NCI-H2196 (cell line): ENCODE measurements around the gene CDC42SE2.
"Not testable (repeated sequence)": the region's sequence is repeated elsewhere in the genome, so short reads cannot be mapped to it uniquely, and the experiment has no call there.

Experiments
- DNase-seq: peaks from one replicate; lab custom pipeline; 2025; ENCODE audit not compliant: unreplicated experiment; lab: John Stamatoyannopoulos, UW

Gene CDC42SE2

GRCh38 chr5:131386779-131387178 is 122.9 kb downstream of the CDC42SE2 start:
- DNase-seq, result peak; percentile 53

- no peak for DNase-seq
These were observed 123.4 kb downstream of the CDC42SE2 start for GRCh38 chr5:131387255-131387654.

GRCh38 chr5:131389096-131389868 is 125.4 kb downstream of the CDC42SE2 start:
- no peak for DNase-seq

GRCh38 chr5:131389869-131390265 is 126.0 kb downstream of the CDC42SE2 start:
- DNase-seq, result no peak

DNA sequence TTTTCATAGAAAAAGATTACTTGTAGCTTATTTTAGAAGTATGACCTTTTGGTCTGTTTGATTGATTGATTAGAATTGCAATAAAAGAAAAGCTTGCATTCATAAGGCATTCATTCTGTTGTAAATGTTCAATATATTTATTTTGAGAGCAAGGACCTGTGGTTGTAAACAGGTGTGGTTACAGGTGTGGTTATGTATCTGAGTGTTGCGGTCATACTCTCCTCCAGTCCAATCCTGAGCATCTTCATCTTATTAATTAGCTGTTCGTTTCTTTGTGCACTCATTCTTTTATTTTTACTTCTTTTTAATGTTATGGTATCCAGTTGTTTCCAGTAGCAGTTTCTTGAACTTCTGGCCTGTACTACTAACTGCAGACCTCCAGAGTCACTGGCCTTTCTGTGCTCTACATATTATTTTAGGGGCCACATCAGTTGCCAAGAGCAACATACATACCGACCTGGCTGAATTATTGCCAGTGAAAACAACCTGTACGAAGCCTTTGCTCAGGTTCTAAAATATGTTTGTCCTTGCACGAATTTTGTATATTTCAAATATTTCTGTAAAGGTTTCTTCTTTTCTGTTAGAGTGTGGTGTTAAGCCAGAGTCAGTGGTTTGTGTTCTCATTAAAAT is 128.7 kb downstream of the CDC42SE2 start:
- no peak for DNase-seq

- DNase-seq, result no peak
These were observed 129.7 kb downstream of the CDC42SE2 start for GRCh38 chr5:131393498-131393968.

- DNase-seq, result no peak
These were observed 130.3 kb downstream of the CDC42SE2 start for GRCh38 chr5:131394128-131394527.

- no peak for DNase-seq
These were observed 132.2 kb downstream of the CDC42SE2 start for GRCh38 chr5:131396015-131396414.

GRCh38 chr5:131396630-131397273 is 132.9 kb downstream of the CDC42SE2 start:
- DNase-seq, result no peak

DNA sequence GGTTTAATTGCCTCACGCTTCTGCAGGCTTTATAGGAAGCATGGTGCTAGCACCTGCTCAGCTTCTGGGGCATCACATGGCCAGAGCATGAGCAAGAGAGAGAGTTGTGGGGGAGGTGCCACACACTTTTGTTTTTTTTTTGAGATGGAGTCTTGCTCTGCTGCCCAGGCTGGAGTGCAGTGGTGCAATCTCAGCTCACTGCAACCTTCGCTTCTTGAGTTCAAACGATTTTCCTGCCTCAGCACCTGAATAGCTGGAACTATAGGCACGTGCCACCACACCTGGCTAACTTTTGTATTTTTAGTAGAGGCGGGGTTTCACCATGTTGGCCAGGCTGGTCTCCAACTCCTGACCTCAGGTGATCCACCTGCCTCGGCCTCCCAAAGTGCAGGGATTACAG is 135.2 kb downstream of the CDC42SE2 start:
- not testable (repeated sequence) for DNase-seq

DNA sequence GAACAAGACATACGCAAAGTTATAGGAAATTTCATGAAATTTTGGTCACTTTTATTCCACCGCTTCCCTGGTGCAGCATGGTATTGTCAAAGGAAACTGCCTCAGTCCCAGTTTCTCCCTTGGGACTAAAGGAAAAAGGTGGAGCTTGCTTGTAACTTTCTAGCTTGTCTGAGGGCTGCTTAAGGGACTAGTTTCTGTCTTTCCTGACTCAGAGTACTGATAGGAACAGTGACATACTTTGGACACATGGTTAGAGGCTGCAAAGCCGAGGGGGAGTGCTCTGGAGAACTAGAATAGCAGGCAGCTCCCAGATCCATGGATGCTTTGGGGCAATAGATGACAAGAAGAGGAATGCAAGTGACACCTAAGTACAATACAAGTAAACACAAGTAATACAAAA is 136.7 kb downstream of the CDC42SE2 start:
- DNase-seq, result no peak

DNA sequence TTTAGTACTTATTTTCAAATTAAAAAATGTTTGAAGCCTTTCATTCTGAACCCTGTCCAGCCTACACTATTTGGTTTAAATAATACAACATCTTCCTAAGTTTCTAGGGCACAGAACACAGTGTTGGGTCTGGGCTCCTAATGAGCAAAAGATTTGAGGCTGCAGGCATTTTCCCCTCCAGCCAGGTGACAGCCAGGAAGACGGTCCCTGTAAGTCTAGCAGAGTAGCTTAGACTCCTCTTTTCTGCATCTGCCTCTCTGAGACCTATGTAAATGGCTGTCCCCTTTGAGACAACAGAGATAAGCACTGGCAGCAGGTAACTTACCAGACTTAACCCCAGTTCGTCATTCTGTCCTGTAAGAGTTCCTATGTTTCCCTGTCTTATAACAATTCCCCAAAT is 141.8 kb downstream of the CDC42SE2 start:
- DNase-seq, result no peak

- DNase-seq, result no peak
These were observed 142.2 kb downstream of the CDC42SE2 start for GRCh38 chr5:131406076-131406475.

GRCh38 chr5:131406975-131407638 is 143.3 kb downstream of the CDC42SE2 start:
- no peak for DNase-seq

DNA sequence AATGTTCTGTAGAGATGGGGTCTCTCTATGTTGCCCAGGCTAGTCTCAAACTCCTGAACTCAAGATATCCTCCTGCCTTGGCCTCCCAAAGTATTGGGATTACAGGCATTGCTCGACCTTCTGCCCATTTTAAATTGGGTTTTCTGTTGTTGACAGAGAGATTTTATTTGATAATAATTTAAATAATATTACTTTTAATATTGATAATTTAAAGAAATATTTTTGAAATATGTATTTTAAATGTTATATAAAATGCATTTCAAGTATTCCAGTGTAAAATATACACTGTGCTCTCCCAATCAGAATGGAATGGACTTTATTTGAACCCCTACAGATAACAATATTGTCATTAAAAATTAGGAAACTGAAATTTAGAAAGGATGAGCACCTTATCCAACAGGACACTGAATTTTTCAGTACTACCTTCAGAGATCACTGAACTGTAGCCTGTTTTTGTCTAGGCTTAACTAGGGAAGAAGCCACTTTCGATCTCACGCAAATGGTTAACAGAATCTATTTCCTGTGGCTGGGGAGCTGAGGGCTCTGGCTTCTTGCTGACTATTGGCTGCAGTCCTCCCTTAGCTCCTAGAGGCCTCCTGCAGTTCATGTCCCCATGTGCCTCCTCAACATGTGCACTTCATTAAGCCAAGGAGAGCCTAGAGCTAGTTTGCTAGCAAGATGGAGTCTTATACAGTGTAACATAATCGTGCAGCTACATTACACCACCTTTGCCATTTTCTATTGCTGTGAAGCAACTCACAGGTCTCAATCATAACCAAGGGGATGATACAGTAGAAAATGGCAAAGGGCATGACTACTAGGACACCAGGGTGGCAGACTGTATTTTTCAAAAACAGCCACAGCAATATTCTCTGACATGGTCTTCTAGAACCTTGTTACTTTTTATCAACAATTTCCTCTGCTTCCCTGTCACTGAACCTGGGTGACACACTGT is 150.0 kb downstream of the CDC42SE2 start:
- DNase-seq, result no peak

DNA sequence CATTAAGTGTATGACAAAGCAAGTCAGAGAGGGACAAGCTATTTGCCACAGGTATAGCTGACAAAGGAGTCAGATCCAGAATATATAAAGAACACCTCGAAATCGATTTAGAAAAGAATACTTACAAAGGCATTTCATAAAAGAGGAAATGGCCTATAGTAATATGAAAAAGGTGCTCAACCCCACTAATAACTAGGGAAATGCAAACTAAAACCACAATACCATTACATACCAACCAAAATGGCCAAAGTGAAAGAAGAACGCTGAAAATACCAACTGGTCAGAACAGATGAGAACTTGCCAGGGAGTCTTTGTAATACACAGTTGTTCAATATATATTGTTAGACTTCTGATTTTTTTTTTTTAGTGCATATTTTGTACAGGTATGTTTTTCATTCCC is 152.9 kb downstream of the CDC42SE2 start:
- DNase-seq, result no peak

GRCh38 chr5:131417240-131417869 is 153.5 kb downstream of the CDC42SE2 start:
- peak; percentile 78 for DNase-seq

GRCh38 chr5:131418846-131419245 is 155.0 kb downstream of the CDC42SE2 start:
- no peak for DNase-seq

DNA sequence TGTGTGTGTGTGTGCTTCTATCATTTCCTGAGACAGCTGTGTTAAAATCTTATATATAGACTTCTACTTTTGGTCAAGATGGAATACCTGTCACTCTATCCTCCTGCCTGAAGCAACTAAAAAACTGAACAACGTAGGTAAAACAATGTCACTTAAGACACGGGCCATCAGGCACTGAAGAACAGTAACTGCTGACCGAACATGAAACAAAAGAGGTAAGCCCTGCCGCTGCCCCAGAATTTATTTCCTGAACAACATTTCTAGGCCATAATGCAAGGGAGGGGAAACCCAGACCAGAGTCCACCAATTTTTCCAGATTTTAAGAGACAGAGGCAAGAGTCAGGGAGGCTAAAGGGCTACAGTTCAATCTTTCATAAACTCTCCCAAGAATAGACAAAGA is 156.0 kb downstream of the CDC42SE2 start:
- no peak for DNase-seq

DNA sequence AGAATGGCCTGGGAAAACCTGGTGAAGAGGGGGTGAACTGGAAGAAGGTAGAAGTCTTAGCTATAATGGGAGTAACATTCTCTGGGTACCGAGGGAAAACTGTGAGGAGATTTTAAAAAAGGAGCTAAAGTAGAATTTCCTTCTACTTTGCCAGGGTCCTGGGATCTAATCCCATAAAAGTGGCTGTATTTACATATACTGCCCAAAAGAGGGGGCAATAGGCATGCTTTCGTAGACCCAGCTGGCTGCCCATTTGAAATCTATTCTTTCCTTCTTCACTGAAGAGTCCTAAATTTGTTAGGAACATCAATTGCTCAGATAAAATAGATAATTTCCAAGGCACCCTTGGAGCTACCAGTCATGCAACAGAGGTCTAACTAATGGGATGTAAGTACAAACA is 159.2 kb downstream of the CDC42SE2 start:
- peak; percentile 10 for DNase-seq
